ENCODE data around the gene PGAP3. TPM values are rescaled to one million over a fixed set of nuclear protein-coding genes. Genes with fewer than 3 reads are reported as not detected.

The PGAP3 gene
- total RNA-seq, 6 donors from 2014 or later, result 15.2 to 64.0 (median 27.9) TPM

- Histone ChIP-seq H3K4me1 (peaks cover 10 to 45% (median 32%) of the 10 kb centered on the region in 4 donors), H3K27ac (peak overlapping the region in 3 of 4 donors; percentile 42 to 77 (median 49)), H3K9me3 (no peaks in the 10 kb centered on the region), H3K27me3 (peaks cover 4 to 17% (median 14%) of the 10 kb centered on the region in 4 donors), H3K36me3 (no peaks in the 10 kb centered on the region), H3K4me3 (peak overlapping the region in 1 of 4 donors; percentile 10)
- DNase-seq (peak in 1 of 2 donors; percentile 48), ATAC-seq (ENCODE audit: low FRiP score in 2 of 2) (no peak)
- 68% methylated on average over 12 of the region's 12 CpGs for WGBS, 2 donors
- TF ChIP-seq POLR2AphosphoS5 (IDR thresholded peaks at IDR 0.05) (no peak), POLR2A (IDR thresholded peaks at IDR 0.05) (no peak), CTCF (IDR thresholded peaks at IDR 0.05) (no peak), EP300 (IDR thresholded peaks at IDR 0.05) (no peak)
Measured at GRCh38 chr17:39629898-39630297, 58.0 kb downstream of the PGAP3 start.

GRCh38 chr17:39629494-39629880 lies 58.4 kb downstream of the PGAP3 start:
- Histone ChIP-seq H3K36me3 (no peaks in the 10 kb centered on the region), H3K9me3 (no peaks in the 10 kb centered on the region), H3K27ac (peak overlapping the region in 3 of 4 donors; percentile 42 to 77 (median 42)), H3K4me1 (peaks cover 6 to 43% (median 29%) of the 10 kb centered on the region in 4 donors), H3K27me3 (peaks cover 4 to 17% (median 14%) of the 10 kb centered on the region in 4 donors), H3K4me3 (no peak overlapping the region)
- TF ChIP-seq EP300 (IDR thresholded peaks at IDR 0.05) (no peak), POLR2A (IDR thresholded peaks at IDR 0.05) (no peak), CTCF (IDR thresholded peaks at IDR 0.05) (no peak), POLR2AphosphoS5 (IDR thresholded peaks at IDR 0.05) (no peak)
- DNase-seq, result peak in 1 of 2 donors; percentile 47
- no peak for ATAC-seq (ENCODE audit: low FRiP score in 2 of 2)
- 42 to 71% methylated on average over 3 of the region's 3 CpGs for WGBS, 2 donors

GRCh38 chr17:39628655-39629493 lies 59.0 kb downstream of the PGAP3 start:
- DNase-seq, result peak in 1 of 2 donors; percentile 91
- H3K9me3 ChIP-seq, result no peaks in the 10 kb centered on the region
- WGBS, 2 donors, result 59 to 60% methylated on average over 10 of the region's 10 CpGs
- no peaks in the 10 kb centered on the region for H3K36me3 ChIP-seq
- peaks cover 6 to 40% (median 24%) of the 10 kb centered on the region in 4 donors for H3K4me1 ChIP-seq
- H3K4me3 ChIP-seq, result peak overlapping the region in 2 of 4 donors; percentile 43 to 53
- peak overlapping the region in 3 of 4 donors; percentile 42 to 77 (median 70) for H3K27ac ChIP-seq
- no peak for TF ChIP-seq CTCF (IDR thresholded peaks at IDR 0.05)
- peak in 1 of 4 donors; percentile 21 for TF ChIP-seq POLR2A (IDR thresholded peaks at IDR 0.05)
- peak in 1 of 2 donors; percentile 17 for TF ChIP-seq POLR2AphosphoS5 (IDR thresholded peaks at IDR 0.05)
- no peak for TF ChIP-seq EP300 (IDR thresholded peaks at IDR 0.05)
- peaks cover 4 to 17% (median 14%) of the 10 kb centered on the region in 4 donors for H3K27me3 ChIP-seq
- ATAC-seq (ENCODE audit: low FRiP score in 2 of 2), result peak; percentile 15 to 30

- H3K9me3 ChIP-seq, result no peaks in the 10 kb centered on the region
- DNase-seq, result peak in 1 of 2 donors; percentile 34
- peaks cover 4 to 17% (median 14%) of the 10 kb centered on the region in 4 donors for H3K27me3 ChIP-seq
- peak overlapping the region in 3 of 4 donors; percentile 3 to 77 (median 70) for H3K27ac ChIP-seq
- H3K4me1 ChIP-seq, result peaks cover 11 to 45% (median 30%) of the 10 kb centered on the region in 4 donors
- TF ChIP-seq POLR2AphosphoS5 (IDR thresholded peaks at IDR 0.05), result no peak
- H3K4me3 ChIP-seq, result peak overlapping the region in 3 of 4 donors; percentile 43 to 53 (median 44)
- H3K36me3 ChIP-seq, result no peaks in the 10 kb centered on the region
- ATAC-seq (ENCODE audit: low FRiP score in 2 of 2), result no peak
- 48 to 89% methylated on average over 5 to 15 of the region's 16 CpGs for WGBS, 2 donors
Measured at GRCh38 chr17:39627712-39628516, 59.9 kb downstream of the PGAP3 start.

Data from upper lobe of left lung (tissue), 6 donors.